T-cell (primary cell): ENCODE data around the gene MYBPC3. TPM values are rescaled to one million over a fixed set of nuclear protein-coding genes. Genes with fewer than 3 reads are reported as not detected.

Experiments used
- ATAC-seq, 4 experiments: fragments of 200-7000 bp in 3 of 4; fragments of 150-1000 bp in 1 of 4; cut with Tn5 transposase; replicated peaks in 1 of 4; 1 replicate in 3 of 4; 2 replicates in 1 of 4; pipeline ENCODE4 v1.10.0; 2021; ENCODE audit warnings: moderate library complexity in 3 of 4, mild to moderate bottlenecking in 2 of 4, moderate number of reproducible peaks in 1 of 4
- CTCF ChIA-PET, 2 donors: fragments of 300-600 bp; sonication (Branson Sonifier 250); formaldehyde crosslinking; loops; one replicate each; lab custom pipeline; 2022; ENCODE audit warnings: antibody characterized with exemption in 2 of 2; lab: Charles Lee
- POLR2A ChIA-PET, 2 donors: fragments of 300-600 bp; sonication (Branson Sonifier 250); formaldehyde crosslinking; loops; one replicate each; lab custom pipeline; 2022; ENCODE audit warnings: antibody characterized with exemption in 2 of 2; lab: Charles Lee
- DNase-seq, 35 experiments: peaks; one replicate each; pipeline versions ENCODE4 v3.0.0 to v3.0.0-alpha.2; 2013 to 2023
- H3K27ac ChIP-seq: one replicate; pipeline ENCODE4 v1.5.1; 2013; ENCODE audit warnings: low read length
- H3K27me3 ChIP-seq, 2 experiments: replicated peaks in 1 of 2; 1 replicate in 1 of 2; 2 replicates in 1 of 2; pipeline versions ENCODE4 v1.6.1 to v1.7.0; 2013; ENCODE audit warnings: low read length in 1 of 2, mixed read lengths in 1 of 2; ENCODE audit not compliant: control insufficient read depth in 2 of 2, insufficient read depth in 2 of 2; ENCODE audit errors: extremely low read depth in 1 of 2
- H3K36me3 ChIP-seq, 2 donors: 1 replicate in 1 of 2; 2 replicates in 1 of 2; pipeline versions ENCODE4 v1.6.1 to v1.7.0; 2013; ENCODE audit warnings: low read length in 1 of 2; ENCODE audit not compliant: control insufficient read depth in 2 of 2, insufficient read depth in 1 of 2; ENCODE audit errors: extremely low read depth in 1 of 2
- H3K4me1 ChIP-seq, 2 experiments: 1 replicate in 1 of 2; 2 replicates in 1 of 2; pipeline versions ENCODE4 v1.6.1 to v1.7.0; 2013; ENCODE audit warnings: low read length in 2 of 2, mixed read lengths in 1 of 2; ENCODE audit not compliant: insufficient read depth in 2 of 2, control insufficient read depth in 1 of 2; ENCODE audit errors: extremely low read depth in 1 of 2
- H3K4me3 ChIP-seq, 2 donors: 1 replicate in 1 of 2; 2 replicates in 1 of 2; pipeline versions ENCODE4 v1.5.1 to v1.7.0; 2013; ENCODE audit warnings: mild to moderate bottlenecking in 2 of 2, low read length in 1 of 2, moderate library complexity in 1 of 2; ENCODE audit not compliant: control insufficient read depth in 1 of 2; ENCODE audit errors: extremely low read depth in 1 of 2
- H3K9me3 ChIP-seq: 2 replicates; pipeline ENCODE4 v1.7.0; 2013
- H3K27ac Mint-ChIP-seq, 2 donors: one replicate each; pipeline ENCODE4 v1.8.0; 2020 to 2021; ENCODE audit warnings: mild to moderate bottlenecking in 2 of 2, mixed read lengths in 2 of 2
- H3K27me3 Mint-ChIP-seq, 2 donors: one replicate each; pipeline ENCODE4 v1.8.0; 2021 to 2022; ENCODE audit warnings: mixed read lengths in 2 of 2
- H3K36me3 Mint-ChIP-seq: one replicate; pipeline ENCODE4 v1.8.0; 2021; ENCODE audit warnings: mixed read lengths
- H3K4me1 Mint-ChIP-seq, 3 donors: one replicate each; pipeline ENCODE4 v1.8.0; 2020 to 2022; ENCODE audit warnings: mixed read lengths in 3 of 3, mild to moderate bottlenecking in 1 of 3
- H3K4me3 Mint-ChIP-seq, 3 donors: one replicate each; pipeline ENCODE4 v1.8.0; 2020 to 2022; ENCODE audit warnings: mild to moderate bottlenecking in 3 of 3, mixed read lengths in 3 of 3, moderate library complexity in 3 of 3
- H3K9me3 Mint-ChIP-seq, 3 donors: one replicate each; pipeline ENCODE4 v1.8.0; 2020 to 2022; ENCODE audit warnings: mixed read lengths in 3 of 3
- WGBS: methylation state at CpG from one replicate; pipeline ENCODE4 v1.1.5; 2013; ENCODE audit warnings: missing lambda C conversion rate; ENCODE audit not compliant: insufficient coverage; 5-methylcytosine and 5-hydroxymethylcytosine counted together
- total RNA-seq, 35 experiments: library from RNA in 6 of 35; stranded (reverse) in 6 of 35; fragments of 120-200 nt in 1 of 35; gene quantifications; one replicate each; pipeline versions ENCODE4 v1.2.1 to v1.2.4 and lab custom pipeline; 2013 to 2026

Gene MYBPC3
- total RNA-seq, 5 donors from 2014 or later (not counting 1 experiment from before 2014, with no cell fraction given): not detected

DNA sequence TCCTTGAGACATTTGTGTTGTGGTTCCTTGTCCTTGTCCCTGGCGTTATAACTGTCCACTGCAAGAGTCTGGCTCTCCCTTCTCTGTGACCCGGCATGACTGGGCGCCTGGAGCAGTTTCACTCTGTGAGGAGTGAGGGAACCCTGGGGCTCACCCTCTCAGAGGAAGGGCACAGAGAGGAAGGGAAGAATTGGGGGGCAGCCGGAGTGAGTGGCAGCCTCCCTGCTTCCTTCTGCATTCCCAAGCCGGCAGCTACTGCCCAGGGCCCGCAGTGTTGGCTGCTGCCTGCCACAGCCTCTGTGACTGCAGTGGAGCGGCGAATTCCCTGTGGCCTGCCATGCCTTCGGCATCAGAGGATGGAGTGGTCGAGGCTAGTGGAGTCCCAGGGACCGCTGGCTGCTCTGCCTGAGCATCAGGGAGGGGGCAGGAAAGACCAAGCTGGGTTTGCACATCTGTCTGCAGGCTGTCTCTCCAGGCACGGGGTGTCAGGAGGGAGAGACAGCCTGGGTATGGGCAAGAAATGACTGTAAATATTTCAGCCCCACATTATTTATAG lies 23.0 kb downstream of the MYBPC3 start:
- no peak overlapping the region for H3K27ac ChIP-seq
- POLR2A ChIA-PET: no interaction called here
- Mint-ChIP-seq H3K36me3 (peaks cover 30% of the 10 kb centered on the region), H3K27ac (no peak overlapping the region), H3K4me3 (no peak overlapping the region), H3K27me3 (no peaks in the 10 kb centered on the region), H3K4me1 (no peaks in the 10 kb centered on the region), H3K9me3 (no peaks in the 10 kb centered on the region)
- H3K4me1 ChIP-seq: no peaks in the 10 kb centered on the region
- no peak for DNase-seq
- ATAC-seq: no peak
- CTCF ChIA-PET: interaction anchor here in 1 of 2 donors (0.5 kb wide), 1 partner anchor 125 kb away, joined by 4 read pairs; no protein-coding TSS in a partner anchor
- H3K4me3 ChIP-seq: no peak overlapping the region
- over 99% methylated on average over 8 of the region's 12 CpGs for WGBS
- H3K36me3 ChIP-seq: peaks cover 18 to 39% of the 10 kb centered on the region in 2 donors
- H3K9me3 ChIP-seq: no peaks in the 10 kb centered on the region
- no peaks in the 10 kb centered on the region for H3K27me3 ChIP-seq

DNA sequence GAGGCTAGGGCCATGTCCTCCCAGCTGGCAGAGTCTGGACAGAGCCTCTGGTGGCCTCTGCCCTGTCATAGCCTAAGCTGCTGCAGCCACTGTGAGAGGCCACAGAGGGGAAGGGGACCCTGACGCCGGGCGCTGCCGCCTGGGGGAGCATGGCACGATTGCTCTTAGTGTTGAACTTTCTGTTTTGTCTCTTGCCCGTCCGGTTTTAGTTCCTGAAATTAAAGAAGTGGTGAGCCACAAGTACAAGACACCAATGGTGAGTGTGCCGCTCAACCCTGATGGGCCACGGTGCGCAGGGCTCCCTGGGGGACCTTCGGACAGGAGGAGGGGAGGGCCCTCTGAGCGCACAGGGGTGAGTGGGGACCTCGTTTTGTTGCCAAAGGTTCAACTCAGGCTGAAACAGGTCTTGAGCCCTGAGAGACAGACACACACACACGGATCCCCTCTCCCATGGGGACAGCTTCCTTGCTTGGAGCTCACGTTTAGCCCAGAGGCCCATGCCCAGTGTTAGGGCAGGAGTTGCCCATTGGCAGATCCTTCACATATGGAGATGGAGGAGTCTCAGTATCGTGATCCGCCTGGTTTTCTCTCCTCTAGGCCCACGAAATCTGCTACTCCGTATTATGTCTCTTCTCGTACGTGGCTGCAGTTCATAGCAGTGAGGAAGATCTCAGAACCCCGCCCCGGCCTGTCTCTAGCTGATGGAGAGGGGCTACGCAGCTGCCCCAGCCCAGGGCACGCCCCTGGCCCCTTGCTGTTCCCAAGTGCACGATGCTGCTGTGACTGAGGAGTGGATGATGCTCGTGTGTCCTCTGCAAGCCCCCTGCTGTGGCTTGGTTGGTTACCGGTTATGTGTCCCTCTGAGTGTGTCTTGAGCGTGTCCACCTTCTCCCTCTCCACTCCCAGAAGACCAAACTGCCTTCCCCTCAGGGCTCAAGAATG lies 23.8 kb downstream of the MYBPC3 start:
- H3K27me3 Mint-ChIP-seq: no peaks in the 10 kb centered on the region
- Histone ChIP-seq H3K9me3 (no peaks in the 10 kb centered on the region), H3K27me3 (no peaks in the 10 kb centered on the region), H3K4me3 (no peak overlapping the region), H3K27ac (no peak overlapping the region), H3K4me1 (no peaks in the 10 kb centered on the region), H3K36me3 (peaks cover 21 to 39% of the 10 kb centered on the region in 2 donors)
- POLR2A ChIA-PET: no interaction called here
- no peaks in the 10 kb centered on the region for H3K4me1 Mint-ChIP-seq
- peak in 1 of 35 experiments; percentile 7 for DNase-seq
- H3K27ac Mint-ChIP-seq: no peak overlapping the region
- peaks cover 30% of the 10 kb centered on the region for H3K36me3 Mint-ChIP-seq
- 92% methylated on average over 21 of the region's 29 CpGs for WGBS
- CTCF ChIA-PET: interaction anchor here in 1 of 2 donors (0.6 kb wide), 1 partner anchor 48 kb away, joined by 3 read pairs; no protein-coding TSS in a partner anchor
- ATAC-seq: no peak
- no peak overlapping the region for H3K4me3 Mint-ChIP-seq
- no peaks in the 10 kb centered on the region for H3K9me3 Mint-ChIP-seq

DNA sequence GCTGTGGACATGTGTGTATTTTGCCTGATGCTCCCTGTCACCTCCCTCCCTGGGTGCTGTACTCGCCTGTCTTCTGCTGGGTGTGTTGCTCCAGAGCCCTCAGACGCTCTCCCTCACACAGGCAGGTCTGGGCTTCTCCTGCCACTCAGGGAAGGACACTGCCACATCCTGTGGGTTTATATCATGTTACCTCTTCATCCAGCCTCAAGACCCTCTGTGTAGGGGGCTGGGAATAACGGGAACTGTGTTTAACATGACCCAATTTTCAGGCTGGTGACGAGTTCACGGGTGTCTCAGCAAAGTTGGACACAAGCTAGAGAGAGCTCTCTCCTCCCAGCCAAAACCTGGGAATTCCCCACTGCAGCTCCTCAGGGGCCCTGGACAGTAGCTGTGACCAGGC lies 24.6 kb downstream of the MYBPC3 start:
- ChIA-PET CTCF (no interaction called here), POLR2A (no interaction called here)
- Histone ChIP-seq H3K27me3 (no peaks in the 10 kb centered on the region), H3K9me3 (no peaks in the 10 kb centered on the region), H3K4me1 (no peaks in the 10 kb centered on the region), H3K4me3 (no peak overlapping the region), H3K36me3 (peaks cover 21 to 39% of the 10 kb centered on the region in 2 donors), H3K27ac (no peak overlapping the region)
- no peaks in the 10 kb centered on the region for H3K9me3 Mint-ChIP-seq
- H3K27ac Mint-ChIP-seq: no peak overlapping the region
- no peaks in the 10 kb centered on the region for H3K27me3 Mint-ChIP-seq
- DNase-seq: no peak
- no peaks in the 10 kb centered on the region for H3K4me1 Mint-ChIP-seq
- H3K36me3 Mint-ChIP-seq: peaks cover 30% of the 10 kb centered on the region
- no peak for ATAC-seq
- no peak overlapping the region for H3K4me3 Mint-ChIP-seq
- WGBS: 100% methylated on average over 2 of the region's 5 CpGs

DNA sequence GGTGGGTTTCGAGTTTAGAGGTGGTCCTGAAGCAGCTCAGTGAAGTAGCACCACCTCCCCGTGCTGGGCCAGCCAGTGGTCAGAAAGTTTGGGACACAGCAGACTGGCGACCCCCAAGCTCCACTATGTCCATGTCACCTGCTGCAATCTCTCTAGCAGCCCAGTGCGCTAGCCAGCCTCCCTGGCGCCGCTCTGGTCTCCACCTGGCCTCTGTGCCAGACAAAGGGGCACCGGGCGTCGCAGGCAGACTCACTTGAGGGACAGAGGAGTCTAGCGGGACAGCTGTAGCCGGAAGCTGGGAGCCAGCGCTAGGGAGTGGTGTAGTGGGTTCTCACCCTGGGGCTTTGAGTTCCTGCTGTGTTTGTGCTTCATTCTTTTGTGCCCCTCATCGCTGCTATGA lies 25.5 kb downstream of the MYBPC3 start:
- CTCF ChIA-PET: no interaction called here

DNA sequence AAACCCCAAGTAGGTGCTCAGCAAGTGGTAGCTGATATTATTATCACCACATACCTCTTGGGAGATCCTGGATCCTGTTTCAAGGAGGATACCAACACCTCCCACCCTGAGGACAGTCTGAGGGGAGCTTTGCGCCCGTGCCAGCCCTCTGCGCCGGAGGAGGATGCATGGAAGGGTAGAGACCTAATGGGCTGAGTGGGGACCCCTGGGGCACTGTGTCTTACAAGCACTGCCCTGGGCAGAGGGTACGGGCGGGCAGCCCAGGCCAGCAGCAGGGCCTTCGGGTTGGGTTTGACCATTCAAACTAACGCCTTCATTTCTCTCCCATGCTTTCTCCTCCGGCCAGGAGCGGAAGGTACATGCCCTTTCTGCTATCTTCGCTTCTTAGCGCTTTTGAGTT lies 26.3 kb downstream of the MYBPC3 start:
- Histone ChIP-seq H3K9me3 (no peaks in the 10 kb centered on the region), H3K36me3 (peaks cover 21 to 49% of the 10 kb centered on the region in 2 donors), H3K27me3 (no peaks in the 10 kb centered on the region), H3K4me3 (no peak overlapping the region), H3K27ac (no peak overlapping the region), H3K4me1 (no peaks in the 10 kb centered on the region)
- ChIA-PET CTCF (no interaction called here), POLR2A (no interaction called here)
- peaks cover 39% of the 10 kb centered on the region for H3K36me3 Mint-ChIP-seq
- ATAC-seq: no peak
- no peaks in the 10 kb centered on the region for H3K9me3 Mint-ChIP-seq
- no peak overlapping the region for H3K4me3 Mint-ChIP-seq
- 100% methylated on average over 6 of the region's 12 CpGs for WGBS
- no peak overlapping the region for H3K27ac Mint-ChIP-seq
- no peaks in the 10 kb centered on the region for H3K4me1 Mint-ChIP-seq
- DNase-seq: no peak
- H3K27me3 Mint-ChIP-seq: no peaks in the 10 kb centered on the region

More for the DNA sequence above, 25.5 kb downstream of the MYBPC3 start:
- Histone ChIP-seq H3K4me3 (no peak overlapping the region), H3K27ac (no peak overlapping the region), H3K27me3 (no peaks in the 10 kb centered on the region), H3K4me1 (no peaks in the 10 kb centered on the region), H3K9me3 (no peaks in the 10 kb centered on the region), H3K36me3 (peaks cover 21 to 40% of the 10 kb centered on the region in 2 donors)
- ATAC-seq (no peak), DNase-seq (no peak)
- WGBS: 98% methylated on average over 11 of the region's 13 CpGs
- H3K4me3 Mint-ChIP-seq: no peak overlapping the region
- no peak overlapping the region for H3K27ac Mint-ChIP-seq
- H3K27me3 Mint-ChIP-seq: no peaks in the 10 kb centered on the region
- peaks cover 32% of the 10 kb centered on the region for H3K36me3 Mint-ChIP-seq
- POLR2A ChIA-PET: no interaction called here
- no peaks in the 10 kb centered on the region for H3K4me1 Mint-ChIP-seq
- H3K9me3 Mint-ChIP-seq: no peaks in the 10 kb centered on the region

DNA sequence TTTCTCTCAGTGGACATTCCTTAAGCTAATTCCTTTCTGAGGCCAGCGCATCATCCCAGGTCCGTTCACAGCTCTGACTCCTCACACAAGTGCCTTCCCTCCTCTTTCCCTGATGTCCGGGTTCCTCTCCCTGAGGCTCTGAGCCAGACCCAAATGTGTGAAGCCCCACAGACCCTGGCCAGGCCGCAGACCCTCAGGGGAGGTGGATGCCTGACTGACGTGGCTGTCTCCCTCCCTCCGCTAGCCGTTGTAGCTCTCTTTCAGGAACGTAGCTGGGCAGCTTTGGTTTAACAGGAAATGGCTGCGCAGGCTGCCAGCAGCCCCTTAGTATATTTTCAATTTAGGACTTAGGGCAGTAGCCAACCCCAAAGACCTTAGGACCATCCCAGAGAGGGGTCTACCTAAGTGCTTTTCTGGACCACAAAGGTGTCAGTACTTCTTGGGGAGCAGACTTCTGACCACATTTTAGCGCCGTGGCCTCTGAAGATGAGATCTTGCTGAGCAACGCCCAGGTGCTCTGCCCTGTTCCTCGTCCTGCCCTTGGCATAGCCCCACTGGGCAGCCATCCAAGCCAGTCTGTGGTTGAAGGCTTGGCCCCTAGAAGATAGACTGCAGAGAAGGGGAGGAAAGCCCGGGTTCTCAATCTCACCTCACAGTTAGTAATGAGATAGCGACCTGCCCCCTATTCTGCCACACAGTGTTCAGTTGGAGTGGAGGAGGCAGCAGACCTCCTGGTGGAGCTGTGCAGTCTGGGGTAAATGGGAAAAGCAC lies 27.0 kb downstream of the MYBPC3 start:
- peak overlapping the region; percentile 22 to 31 for H3K27ac Mint-ChIP-seq
- no peaks in the 10 kb centered on the region for H3K4me1 ChIP-seq
- no peaks in the 10 kb centered on the region for H3K27me3 ChIP-seq
- peaks cover 36% of the 10 kb centered on the region for H3K36me3 Mint-ChIP-seq
- no peaks in the 10 kb centered on the region for H3K9me3 ChIP-seq
- no peak overlapping the region for H3K27ac ChIP-seq
- WGBS: 79% methylated on average over 9 of the region's 15 CpGs
- H3K27me3 Mint-ChIP-seq: no peaks in the 10 kb centered on the region
- no peak overlapping the region for H3K4me3 Mint-ChIP-seq
- DNase-seq (no peak), ATAC-seq (no peak)
- peaks cover 21 to 53% of the 10 kb centered on the region in 2 donors for H3K36me3 ChIP-seq
- POLR2A ChIA-PET: no interaction called here
- no peaks in the 10 kb centered on the region for H3K4me1 Mint-ChIP-seq
- no peak overlapping the region for H3K4me3 ChIP-seq
- CTCF ChIA-PET: no interaction called here
- no peaks in the 10 kb centered on the region for H3K9me3 Mint-ChIP-seq
